Body of pancreas (tissue), 4 donors: ENCODE measurements around the gene CAMTA1.

Experiments used
- CTCF ChIP-seq, 7 experiments: fragments of 450-650 bp in 4 of 7; fragments of 200-600 bp in 3 of 7; sonication (generic) in 3 of 7; IDR thresholded peaks; one replicate each; pipeline ENCODE4 v1.5.1; 2016 to 2019; ENCODE audit warnings: antibody characterized with exemption in 7 of 7
- POLR2A ChIP-seq, 3 donors: fragments of 450-650 bp; IDR thresholded peaks; one replicate each; pipeline ENCODE4 v1.6.1; 2016; ENCODE audit warnings: antibody characterized with exemption in 3 of 3, mild to moderate bottlenecking in 2 of 3

- TF ChIP-seq CTCF (IDR thresholded peaks at IDR 0.05) (no peak), POLR2A (IDR thresholded peaks at IDR 0.05) (no peak)
Measured at GRCh38 chr1:7084232-7084894, 299.1 kb downstream of the CAMTA1 start.
